HUES48 (cell line): Measurements from ENCODE around the gene NAA50.

Experiments used
- H3K27ac ChIP-seq: one replicate; pipeline ENCODE4 v1.7.0; 2013; ENCODE audit warnings: low read depth, low read length, inconsistent platforms
- H3K27me3 ChIP-seq: 2 replicates; pipeline ENCODE4 v1.6.1; 2013; ENCODE audit warnings: mild to moderate bottlenecking, low read length; ENCODE audit not compliant: control insufficient read depth, insufficient read depth
- H3K36me3 ChIP-seq: 2 replicates; pipeline ENCODE4 v1.6.1; 2013; ENCODE audit warnings: low read length; ENCODE audit not compliant: control insufficient read depth, insufficient read depth
- H3K4me1 ChIP-seq: 2 replicates; pipeline ENCODE4 v1.6.1; 2013; ENCODE audit warnings: mild to moderate bottlenecking, low read length; ENCODE audit not compliant: control insufficient read depth, insufficient read depth
- H3K4me3 ChIP-seq: 2 replicates; pipeline ENCODE4 v1.5.1; 2013; ENCODE audit warnings: mild to moderate bottlenecking, low read depth, low read length
- H3K9ac ChIP-seq: 2 replicates; pipeline ENCODE4 v1.6.1; 2013; ENCODE audit warnings: mild to moderate bottlenecking, low read depth, low read length, moderate library complexity
- H3K9me3 ChIP-seq: 2 replicates; pipeline ENCODE4 v1.6.1; 2013; ENCODE audit warnings: low read length; ENCODE audit not compliant: control insufficient read depth, insufficient read depth

The NAA50 gene

DNA sequence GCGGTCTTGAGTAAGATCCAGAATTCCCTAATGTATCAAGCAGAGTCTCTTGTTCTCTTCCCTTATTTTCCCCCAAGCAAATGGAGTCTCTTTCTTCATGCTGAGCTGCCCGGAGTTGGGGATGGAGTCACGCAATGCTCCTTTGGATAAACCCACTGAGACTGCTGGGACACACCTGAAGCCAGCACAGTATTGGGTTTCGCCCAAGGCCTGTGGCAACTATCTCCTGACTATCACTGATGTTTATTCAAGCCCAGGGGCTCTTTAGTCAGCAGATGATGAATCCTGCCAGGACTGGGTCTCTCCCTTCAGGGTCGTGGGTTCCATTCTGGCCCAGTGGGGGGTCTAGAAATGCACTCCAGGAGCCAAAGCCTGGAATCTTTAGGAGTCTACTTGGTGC is 60.9 kb downstream of the NAA50 start:
- no peak overlapping the region for H3K27ac ChIP-seq
- no peaks in the 10 kb centered on the region for H3K27me3 ChIP-seq
- no peaks in the 10 kb centered on the region for H3K36me3 ChIP-seq
- no peaks in the 10 kb centered on the region for H3K9me3 ChIP-seq
- no peak overlapping the region for H3K9ac ChIP-seq
- no peak overlapping the region for H3K4me3 ChIP-seq
- peaks cover 18% of the 10 kb centered on the region for H3K4me1 ChIP-seq

DNA sequence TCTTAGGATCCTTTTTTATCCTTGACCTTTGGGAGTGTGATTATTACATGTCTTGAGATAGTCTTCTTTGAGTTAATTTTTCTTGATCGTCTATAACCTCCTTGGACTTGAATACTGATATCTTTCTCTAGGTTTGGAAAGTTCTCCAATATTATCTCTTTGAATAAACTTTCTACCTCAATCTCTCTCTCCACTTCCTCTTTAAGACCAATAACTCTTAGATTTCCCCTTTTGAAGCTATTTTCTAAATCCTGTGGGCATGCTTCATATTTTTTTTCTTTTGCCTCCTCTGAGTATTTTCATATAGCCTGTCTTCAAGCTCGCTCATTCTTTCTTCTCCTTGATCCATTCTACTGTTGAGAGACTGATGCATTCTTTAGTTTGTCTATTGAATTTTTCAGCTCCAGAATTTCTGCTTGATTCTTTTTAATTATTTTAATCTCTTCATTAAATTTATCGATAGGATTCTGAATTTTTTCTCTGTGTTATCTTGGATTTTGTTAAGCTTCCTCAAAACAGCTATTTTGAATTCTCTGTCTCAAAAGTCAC is 61.7 kb downstream of the NAA50 start:
- no peak overlapping the region for H3K4me3 ChIP-seq
- H3K36me3 ChIP-seq = no peaks in the 10 kb centered on the region
- no peaks in the 10 kb centered on the region for H3K9me3 ChIP-seq
- peaks cover 18% of the 10 kb centered on the region for H3K4me1 ChIP-seq
- no peak overlapping the region for H3K27ac ChIP-seq
- no peak overlapping the region for H3K9ac ChIP-seq
- H3K27me3 ChIP-seq = no peaks in the 10 kb centered on the region

DNA sequence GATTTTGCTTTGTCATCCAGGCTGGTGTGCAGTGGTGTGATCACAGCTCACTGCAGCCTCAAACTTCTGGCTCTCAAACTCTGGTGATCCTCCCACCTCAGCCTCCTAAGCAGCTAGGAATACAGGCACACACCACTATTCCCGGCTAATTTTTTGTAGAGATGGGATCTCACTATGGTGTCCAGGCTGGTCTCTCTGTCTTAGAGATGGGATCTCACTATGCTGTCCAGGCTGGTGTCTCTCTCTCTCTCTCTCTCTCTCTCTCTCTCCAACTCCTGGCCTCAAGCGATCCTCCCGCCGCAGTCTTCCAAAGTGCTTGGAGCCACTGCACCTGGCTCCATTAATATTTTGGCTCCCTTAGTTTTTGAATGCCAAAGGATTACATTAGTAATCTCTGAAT is 67.3 kb downstream of the NAA50 start:
- H3K4me1 ChIP-seq = peaks cover 5% of the 10 kb centered on the region
- H3K27ac ChIP-seq = no peak overlapping the region
- H3K9ac ChIP-seq = no peak overlapping the region
- peaks cover 8% of the 10 kb centered on the region; the same call in 1 of the 2 replicates for H3K36me3 ChIP-seq
- no peak overlapping the region for H3K4me3 ChIP-seq
- H3K9me3 ChIP-seq = no peaks in the 10 kb centered on the region
- no peaks in the 10 kb centered on the region for H3K27me3 ChIP-seq

DNA sequence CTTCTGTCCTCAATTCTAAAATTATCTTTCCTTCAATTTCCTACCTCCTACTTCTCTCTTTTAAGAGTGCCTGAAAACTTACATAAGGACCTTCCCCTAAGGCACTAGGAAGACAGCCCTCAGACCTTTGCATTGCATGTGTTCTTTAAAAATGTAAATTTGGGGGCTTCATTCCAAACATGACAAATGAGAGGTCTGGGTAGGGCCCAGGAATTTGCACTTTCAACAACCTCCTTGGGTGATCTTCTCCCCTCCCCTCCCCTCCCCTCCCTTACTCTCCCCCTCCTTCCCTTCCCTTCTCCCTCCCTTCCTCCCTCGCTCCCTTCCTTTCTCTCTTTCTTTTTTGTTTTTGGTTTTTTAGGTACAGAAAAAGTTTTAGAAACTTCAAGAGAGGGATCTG is 68.3 kb downstream of the NAA50 start:
- peaks cover 5% of the 10 kb centered on the region for H3K4me1 ChIP-seq
- no peak overlapping the region for H3K4me3 ChIP-seq
- no peaks in the 10 kb centered on the region for H3K9me3 ChIP-seq
- no peaks in the 10 kb centered on the region for H3K27me3 ChIP-seq
- H3K27ac ChIP-seq = no peak overlapping the region
- peaks cover 8% of the 10 kb centered on the region; the same call in 1 of the 2 replicates for H3K36me3 ChIP-seq
- H3K9ac ChIP-seq = no peak overlapping the region

GRCh38 chr3:113676261-113676660 is 69.8 kb downstream of the NAA50 start:
- H3K9me3 ChIP-seq = no peaks in the 10 kb centered on the region
- H3K4me1 ChIP-seq = peaks cover 5% of the 10 kb centered on the region
- H3K36me3 ChIP-seq = peaks cover 8% of the 10 kb centered on the region; the same call in 1 of the 2 replicates
- no peak overlapping the region for H3K4me3 ChIP-seq
- H3K9ac ChIP-seq = no peak overlapping the region
- no peaks in the 10 kb centered on the region for H3K27me3 ChIP-seq
- no peak overlapping the region for H3K27ac ChIP-seq

- Histone ChIP-seq H3K27ac (no peak overlapping the region), H3K36me3 (peaks cover 8% of the 10 kb centered on the region; the same call in 1 of the 2 replicates), H3K9ac (no peak overlapping the region), H3K9me3 (no peaks in the 10 kb centered on the region), H3K27me3 (no peaks in the 10 kb centered on the region), H3K4me1 (peaks cover 6% of the 10 kb centered on the region), H3K4me3 (no peak overlapping the region)
These were observed 72.5 kb downstream of the NAA50 start for GRCh38 chr3:113673593-113673992.

DNA sequence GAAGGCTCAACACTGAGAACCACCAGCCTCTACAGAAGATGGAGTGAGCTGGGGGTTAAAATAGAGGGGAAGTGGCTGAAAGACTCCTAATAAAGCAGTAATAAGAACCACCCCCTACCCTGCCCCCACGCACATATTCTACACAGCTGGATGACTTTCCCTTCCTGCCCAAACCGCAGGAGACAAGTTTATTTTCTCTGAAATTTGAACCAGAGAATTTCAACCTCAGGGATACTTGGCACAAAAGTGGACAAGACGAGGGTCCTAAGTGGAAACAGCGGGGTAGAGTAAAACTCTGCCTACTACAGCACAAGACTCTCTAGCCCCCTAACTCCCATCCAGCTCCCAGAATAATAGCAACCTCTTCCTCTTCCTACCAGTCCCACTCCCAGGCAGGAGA is 78.0 kb downstream of the NAA50 start:
- Histone ChIP-seq H3K9me3 (no peaks in the 10 kb centered on the region), H3K9ac (no peak overlapping the region), H3K4me1 (peaks cover 9% of the 10 kb centered on the region), H3K27ac (no peak overlapping the region), H3K27me3 (no peaks in the 10 kb centered on the region), H3K36me3 (no peaks in the 10 kb centered on the region), H3K4me3 (no peak overlapping the region)
